HG03095 (cell line): ENCODE measurements around the gene HDAC5.

ENCODE experiments used
- ATAC-seq: cut with Tn5 transposase; IDR thresholded peaks from one replicate; pipeline ENCODE4 v1.9.1; 2021; ENCODE audit warnings: moderate library complexity; ENCODE audit not compliant: unreplicated experiment

HDAC5 gene

DNA sequence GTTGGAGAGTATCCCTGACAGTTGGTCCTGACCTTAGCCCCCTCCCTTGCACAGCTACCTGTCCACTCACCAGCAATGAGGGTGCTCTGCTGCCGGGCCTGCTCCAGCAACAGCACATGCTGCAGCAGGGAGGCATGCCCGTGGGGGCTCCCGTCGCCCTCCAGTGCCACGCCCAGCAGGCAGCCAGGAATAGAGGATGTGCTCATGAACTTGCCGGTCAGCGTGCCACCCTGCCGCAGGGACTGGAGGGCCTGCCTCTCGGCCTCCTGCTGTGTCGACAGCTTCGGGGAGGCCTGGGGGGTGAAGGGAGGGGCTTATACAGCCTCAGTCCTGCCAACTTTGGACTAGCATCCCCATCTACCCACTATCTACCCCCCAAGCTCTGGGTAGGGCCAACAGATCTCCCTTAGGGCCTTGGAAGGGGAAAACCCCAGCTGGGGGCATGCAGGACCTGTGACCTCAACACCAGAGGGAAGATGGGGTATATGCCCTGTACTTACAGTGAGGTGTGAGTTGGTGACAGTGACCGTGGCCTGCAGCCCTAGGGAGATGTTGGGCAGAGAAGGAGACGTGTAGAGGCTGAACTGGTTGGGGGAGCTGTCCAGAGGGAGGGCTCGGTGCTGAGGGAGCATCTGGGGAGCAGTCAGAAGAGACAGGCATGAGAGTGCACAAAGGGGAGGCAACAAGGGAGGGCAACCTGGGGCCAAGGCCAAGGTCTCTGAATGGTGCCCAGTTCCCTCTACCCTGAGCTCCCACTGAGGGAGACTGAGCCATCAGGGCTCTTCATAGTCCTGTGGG, 32.0 kb downstream of the HDAC5 start:
- no peak for ATAC-seq

DNA sequence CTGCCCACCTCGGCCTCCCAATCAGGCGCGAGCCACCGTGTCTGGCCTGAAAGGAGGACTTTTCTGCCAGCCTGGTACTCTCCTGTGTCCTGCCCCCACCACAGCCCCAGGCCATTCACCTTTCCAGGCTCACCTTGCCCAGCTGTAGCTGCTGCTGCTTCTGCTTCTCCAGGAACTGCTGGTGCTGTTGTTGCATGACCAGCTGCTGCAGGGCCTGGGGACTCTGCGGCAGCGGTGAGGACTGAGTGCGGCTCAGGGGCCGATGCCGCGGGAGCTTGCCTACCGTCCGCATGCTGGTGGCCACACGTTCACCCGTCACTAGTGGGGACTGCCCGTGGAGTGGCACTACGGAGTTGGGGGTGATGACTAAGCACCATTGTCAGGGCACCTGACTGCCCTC, 35.2 kb downstream of the HDAC5 start:
- ATAC-seq = no peak

DNA sequence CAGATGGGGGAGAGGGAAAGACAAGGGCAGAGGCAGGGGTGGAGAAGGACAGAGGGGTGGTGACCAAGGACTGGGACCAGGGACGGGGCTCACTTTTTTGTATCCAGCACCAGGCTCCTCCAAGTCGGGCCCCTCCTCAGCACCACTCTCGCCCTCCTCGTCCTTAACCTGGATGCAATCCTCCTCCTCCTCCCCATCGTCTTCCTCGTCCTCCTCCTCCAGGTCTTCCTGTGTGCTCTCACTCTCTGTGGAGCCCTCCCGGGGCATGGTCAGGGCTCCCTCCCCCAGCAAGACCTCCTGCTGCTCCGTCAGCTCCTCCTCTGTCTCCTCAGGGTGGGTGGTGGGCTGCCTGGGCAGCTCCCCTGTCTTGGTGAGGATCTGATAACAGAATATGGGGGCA, 36.1 kb downstream of the HDAC5 start:
- ATAC-seq = no peak

DNA sequence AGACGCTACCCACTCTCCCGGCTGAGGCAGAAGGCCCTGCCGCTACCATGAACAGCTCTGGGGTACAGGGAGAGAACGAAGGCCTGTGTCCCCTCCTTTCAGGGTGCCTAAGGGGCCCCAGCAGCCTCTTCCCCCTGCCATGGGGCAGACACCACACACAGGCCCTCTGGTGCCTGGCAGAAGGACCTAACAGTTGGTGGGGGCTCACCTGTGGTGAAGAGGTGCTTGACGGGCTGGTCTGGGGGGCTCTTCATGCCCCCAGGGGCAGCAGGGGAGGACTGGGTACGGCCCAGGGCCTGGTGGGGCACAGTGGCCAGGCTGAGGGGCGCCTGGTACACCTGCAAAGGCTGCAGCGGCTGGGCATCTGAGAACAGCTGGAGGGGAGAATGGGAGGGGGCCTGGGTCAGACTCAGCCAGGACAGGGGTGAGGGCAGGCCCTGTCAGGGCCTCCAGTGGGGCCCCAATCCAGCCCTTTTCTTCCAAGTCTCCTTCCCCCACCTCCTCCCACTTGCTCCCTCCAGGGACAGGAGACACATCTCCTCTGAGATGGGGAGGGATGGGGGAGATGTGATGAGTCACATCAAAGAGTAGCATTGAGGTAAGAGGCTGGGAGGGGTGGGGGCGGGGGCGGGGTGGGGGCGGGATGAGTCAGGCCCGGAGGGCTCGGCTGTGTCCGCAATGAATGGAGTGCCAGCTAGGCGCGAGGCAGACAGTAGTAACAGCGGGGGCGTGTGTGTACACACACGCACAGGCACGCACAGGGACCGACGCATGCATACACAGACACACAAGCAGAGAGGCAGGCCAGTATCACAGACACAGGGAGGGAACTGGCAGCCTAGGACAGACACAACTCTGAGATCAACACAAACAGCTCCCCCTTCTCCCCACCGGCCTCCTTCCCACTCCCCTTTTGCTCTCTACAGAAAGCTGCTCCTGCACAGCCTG, 36.8 kb downstream of the HDAC5 start:
- ATAC-seq = no peak

DNA sequence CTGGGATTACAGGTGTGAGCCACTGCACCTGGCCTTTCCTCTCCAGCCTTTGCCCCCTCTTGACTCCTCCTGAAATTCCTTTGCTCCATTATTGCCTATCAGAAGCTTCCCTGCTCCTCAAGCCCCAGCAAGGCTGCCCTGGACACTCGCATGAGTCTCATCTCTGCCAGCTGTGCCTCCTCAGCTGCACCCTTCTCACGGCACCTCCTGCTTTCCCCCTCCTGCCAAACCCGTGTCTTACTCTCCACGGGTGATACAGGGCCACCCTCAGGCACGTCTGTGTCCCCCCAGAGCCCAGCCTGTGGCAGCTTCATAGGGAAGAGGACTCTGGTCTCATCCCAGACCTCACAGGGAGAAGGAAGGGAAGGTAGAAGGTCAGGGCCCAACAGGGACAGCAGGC, 37.5 kb downstream of the HDAC5 start:
- no peak for ATAC-seq

DNA sequence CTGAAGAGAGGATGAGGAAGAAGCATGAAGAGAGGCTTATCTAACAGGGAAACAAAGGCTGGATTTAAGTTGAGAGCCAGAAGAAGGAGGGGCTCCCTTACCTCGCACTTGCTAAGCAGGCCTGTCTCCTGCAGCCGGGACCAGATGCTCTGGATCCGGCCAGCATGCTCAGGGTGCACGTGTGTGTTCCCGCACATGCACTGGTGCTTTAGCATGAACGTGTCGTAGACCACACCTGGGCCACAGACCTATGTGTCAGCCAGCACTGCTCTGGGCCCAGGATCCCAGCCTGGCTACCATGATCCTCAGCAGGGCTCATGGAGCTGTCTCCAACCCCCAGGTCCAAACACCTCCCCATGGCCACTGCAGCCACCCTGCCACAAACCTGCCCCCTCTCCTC, 38.5 kb downstream of the HDAC5 start:
- ATAC-seq = no peak

DNA sequence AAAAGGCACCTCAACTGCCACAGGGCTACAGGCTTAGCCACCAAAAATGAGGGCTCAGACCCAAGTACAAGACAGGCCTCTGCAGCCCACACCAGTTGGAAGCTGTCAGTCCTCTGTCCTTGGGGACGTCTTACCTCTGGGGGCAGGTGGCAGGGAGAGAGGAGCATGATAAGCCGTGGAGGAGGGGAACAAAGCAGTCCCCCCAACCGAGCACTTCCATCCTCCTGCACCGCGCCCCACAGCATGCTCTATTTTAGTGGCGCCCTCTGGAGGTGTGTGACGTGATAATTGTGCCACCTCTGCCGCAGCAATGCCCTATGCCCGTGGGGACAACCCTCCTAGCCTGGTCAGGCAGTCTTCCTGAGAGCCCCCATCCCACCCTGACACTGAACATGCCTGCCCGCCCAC, 39.3 kb downstream of the HDAC5 start:
- no peak for ATAC-seq

DNA sequence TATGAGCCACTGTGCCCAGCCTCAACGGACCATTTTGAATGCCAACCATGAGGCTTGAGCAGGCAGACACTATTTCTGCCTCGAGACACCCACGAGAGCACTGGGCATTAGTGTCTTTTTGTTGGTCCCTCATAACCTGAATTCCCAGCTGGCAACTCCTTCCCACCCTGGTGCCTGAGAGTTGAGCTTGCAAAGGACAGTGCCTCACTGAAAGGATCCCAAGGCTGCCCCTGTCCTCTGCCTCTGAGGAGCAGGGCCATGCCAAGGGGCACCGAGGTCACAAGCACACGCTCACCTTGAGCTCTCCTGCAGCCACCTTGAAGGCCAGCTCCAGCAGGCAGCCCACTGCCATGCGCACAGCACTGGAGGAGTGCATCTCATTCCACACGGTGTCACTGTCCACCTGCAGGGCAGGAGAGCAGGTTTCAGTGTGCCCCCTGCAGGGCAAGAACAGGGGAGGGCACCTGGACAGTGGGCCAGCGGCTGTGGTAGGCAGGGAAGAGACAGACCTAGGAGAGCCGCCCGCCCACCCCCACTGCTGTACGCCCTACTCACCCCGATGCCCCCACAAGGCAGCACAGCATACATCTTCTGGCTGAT, 40.1 kb downstream of the HDAC5 start:
- no peak for ATAC-seq

DNA sequence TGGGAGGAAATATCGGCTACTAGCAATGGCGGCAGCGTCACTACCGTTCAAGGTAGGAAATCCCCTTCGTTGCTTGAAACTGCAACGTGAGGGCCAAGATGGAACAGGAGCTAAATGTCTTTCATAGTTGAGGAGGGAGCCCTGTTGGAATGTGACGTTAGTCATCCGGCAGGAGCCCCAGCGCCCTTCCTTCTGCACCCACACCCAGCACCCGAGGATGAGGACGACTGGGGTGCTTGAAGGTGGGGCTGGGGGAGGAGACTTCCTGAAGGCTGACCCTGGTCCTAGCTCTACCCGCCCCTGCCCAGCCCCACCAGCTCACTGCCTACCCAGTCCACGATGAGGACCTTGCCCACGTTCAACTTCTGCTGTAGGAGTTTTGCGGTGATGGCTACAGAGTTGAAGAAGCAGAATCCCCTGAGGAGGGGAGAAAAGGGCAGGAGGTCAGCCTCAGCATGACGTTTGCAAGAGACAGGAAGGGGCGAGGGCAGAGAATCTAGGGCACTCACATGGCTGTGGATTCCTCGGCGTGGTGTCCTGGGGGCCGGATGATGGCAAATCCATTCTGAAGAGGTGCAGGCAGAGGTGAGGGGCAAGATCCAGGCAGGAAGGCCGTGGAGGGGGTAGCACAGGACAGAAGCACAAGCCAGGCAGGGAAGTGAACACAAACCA, 41.0 kb downstream of the HDAC5 start:
- ATAC-seq = no peak

DNA sequence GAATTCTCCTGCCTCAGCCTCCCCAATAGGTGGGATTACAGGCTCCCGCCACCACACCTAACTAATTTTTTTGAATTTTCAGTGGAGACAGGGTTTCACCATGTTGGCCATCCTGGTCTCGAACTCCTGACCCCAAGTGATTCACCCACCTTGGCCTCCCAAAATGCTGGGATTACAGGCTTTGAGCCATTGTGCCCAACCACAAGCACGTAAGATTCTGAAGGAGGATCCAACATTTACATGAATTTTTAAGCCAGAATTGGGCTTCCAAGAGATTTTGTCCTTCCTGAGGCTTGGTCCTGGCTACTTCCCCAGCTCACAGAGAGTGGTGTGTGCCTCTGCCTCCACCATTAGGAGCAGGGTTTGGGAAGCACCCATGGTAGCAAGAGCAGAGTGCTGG, 41.8 kb downstream of the HDAC5 start:
- ATAC-seq = no peak

DNA sequence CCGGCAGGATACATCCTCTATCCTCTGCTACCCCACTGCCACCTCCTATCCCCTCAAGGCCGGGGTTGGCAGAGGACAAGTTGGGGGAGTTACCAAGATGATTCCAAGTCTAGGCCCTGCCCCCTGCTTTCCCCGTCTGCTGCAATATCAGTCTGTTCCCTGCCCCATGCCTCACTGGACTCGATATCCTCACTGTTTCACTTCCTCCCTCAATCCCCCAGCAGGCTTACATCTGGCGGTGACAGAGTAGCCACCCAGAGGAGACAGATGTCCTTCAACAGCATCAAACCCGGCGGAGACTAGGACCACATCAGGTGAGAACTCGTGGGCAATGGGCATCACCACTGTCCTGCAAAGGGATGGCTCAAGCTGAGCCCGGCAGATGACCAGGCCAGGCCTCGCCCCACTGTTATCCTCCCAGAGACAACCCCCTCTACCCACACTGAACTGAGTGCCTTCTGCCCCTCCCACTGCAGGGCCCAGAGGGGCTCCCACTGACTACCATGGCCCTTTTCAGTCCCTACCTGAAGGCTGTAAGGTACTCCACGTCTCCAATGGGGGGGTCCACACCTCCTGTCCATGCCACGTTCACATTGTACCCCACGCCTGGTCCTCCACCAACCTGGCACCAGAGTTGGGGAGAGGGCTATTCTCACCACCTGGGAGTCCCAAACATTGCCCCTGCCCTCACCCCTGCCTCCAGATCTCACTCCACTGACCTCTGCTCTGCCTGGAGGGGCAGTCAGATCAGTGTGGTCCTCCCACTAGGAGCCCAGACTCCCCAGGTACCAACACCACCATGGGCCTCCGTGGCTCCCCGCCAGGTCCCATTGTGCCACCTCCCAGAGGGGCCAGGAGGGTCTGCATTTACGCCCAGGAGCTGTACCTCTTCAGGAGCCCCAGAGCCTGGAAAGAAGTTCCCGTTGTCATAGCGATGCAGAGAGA, 43.3 kb downstream of the HDAC5 start:
- ATAC-seq = no peak

DNA sequence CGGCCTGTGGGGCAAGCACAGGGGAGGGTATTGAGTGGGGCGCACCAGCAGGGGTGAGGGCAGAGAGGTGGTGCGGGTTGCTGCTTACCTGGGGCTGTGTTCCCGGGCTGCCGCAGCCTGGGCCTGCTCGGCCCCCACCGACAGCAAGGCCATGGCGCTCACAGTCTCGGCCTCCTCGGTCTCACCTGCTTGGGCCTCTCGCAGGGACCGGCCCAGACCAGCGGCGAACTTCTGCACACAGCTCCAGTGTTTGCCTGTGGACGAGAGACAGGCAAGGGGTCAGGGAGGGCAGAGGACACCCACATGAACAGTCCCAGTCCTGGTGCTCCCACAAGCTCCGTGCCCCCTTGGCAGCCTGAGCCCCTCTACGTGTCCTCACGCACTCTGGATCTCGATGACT, 45.0 kb downstream of the HDAC5 start:
- no peak for ATAC-seq

DNA sequence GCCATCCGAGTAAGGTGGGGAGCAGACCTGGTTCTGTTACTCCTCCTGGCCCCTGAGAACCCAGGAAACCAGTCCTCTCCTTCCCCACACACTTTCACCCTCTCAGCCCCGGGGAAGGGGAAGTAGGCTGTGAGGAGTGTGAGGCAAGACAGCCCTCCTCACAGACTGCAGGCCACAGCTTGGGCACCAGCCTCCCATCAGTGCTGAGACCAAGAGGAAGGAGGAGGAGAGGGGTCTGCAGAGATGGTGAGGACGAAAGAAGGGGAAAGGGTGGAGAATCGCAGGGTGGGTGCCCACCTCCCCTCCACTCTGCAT, 45.9 kb downstream of the HDAC5 start:
- ATAC-seq = no peak

DNA sequence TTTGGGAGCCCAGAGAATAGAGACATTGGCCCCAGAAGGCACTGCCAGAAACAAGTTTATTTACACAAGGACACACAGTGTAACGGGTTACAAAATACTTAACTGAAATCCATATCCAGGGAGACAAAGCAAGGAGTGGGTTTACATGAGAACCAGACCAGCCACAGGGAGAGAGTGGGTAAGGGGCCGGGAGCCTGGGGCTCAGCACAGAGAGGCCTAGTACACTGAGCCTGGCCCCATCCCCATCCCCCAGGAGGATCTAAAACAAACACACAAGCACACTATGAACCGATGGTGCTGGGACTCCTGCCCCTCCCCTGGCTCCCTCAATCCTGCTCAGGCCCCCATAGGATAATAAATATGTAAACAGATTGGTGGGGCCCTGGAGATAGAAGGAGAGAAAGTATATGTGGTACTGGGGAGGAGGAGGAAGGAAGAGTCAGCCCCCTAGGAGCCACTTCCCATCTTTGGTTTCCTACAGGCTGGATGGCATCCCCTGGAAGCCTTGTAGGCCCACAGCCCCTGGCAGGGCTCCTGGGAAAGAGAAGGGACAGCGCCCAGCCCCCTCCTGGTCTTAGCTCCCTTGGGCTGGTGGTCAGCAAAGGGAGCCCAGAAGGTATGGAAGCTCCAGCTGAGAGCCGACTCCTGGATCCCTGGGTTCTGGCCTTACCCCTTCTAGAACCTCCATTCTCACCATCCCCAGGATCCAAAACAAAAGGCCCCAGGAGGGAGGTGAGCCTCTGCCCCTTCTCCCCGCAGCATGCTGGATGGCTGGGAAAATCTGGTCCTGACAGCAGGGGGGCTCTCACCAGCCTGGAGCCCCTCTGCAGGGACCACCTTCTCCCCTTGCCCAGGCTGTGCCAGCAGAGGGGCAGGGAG, 46.5 kb downstream of the HDAC5 start:
- ATAC-seq = no peak

DNA sequence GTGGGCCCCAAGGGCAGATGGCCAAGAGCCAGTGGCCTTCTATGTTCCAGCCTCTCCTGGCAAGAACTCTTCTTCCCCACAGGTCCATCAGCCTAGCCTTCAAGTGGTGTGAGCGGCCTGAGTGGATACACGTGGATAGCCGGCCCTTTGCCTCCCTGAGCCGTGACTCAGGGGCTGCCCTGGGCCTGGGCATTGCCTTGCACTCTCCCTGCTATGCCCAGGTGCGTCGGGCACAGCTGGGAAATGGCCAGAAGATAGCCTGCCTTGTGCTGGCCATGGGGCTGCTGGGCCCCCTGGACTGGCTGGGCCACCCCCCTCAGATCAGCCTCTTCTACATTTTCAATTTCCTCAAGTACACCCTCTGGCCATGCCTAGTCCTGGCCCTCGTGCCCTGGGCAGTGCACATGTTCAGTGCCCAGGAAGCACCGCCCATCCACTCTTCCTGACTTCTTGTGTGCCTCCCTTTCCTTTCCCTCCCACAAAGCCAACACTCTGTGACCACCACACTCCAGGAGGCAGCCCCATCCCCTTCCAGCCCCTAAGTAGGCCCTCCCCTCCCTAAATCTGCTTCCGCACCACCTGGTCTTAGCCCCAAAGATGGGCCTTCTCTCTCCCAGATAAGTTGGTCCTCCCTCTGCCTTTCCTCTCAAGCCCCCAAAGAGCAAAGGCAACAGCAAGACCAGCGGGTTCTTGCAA, 47.7 kb downstream of the HDAC5 start:
- ATAC-seq = no peak

DNA sequence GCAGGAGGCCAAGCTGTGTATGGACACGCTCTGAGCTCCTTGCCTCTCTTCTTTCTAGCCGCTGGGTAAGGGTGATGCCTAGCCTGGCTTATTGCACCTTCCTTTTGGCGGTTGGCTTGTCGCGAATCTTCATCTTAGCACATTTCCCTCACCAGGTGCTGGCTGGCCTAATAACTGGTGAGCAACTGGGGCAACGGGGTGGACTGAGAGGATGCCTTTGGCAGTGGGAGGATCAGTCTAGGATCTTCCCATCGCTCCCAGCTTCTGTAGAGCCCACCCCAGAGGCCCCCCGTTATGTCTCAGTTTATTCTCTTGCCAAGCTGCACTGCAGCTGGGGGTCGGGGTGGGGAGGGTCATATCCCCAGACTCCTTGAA, 48.5 kb downstream of the HDAC5 start:
- ATAC-seq = no peak

DNA sequence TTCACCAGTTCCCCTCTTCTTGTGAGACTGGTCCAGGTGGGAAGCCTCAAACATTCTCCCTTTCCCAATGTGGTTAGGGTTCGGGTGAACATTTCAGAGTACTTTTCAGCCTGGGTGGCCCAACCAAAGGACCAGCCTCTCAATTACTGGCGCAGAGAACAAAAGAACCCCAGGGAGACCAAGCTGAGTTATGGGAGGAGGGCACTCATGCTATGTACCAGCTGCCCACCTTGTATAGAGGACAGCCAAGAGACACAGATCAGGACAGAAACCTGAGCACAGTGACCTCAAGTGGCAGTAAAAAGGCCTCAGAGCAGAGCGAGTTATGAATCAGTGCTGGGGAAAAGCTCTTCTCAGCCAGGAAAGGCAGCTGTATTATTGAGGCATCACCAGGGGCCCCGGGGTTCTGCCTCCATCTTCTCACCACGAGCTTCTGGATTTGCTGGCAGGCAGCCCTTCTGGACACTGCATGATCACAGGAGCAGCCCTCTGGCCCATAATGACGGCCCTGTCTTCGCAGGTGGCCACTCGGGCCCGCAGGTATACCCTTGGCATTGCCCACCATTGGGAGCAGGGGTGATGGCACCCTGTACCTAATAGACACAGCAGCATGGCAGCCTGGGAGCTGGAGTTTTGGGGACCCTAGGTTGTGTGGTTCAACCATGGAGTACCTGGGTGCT, 49.1 kb downstream of the HDAC5 start:
- ATAC-seq = no peak

DNA sequence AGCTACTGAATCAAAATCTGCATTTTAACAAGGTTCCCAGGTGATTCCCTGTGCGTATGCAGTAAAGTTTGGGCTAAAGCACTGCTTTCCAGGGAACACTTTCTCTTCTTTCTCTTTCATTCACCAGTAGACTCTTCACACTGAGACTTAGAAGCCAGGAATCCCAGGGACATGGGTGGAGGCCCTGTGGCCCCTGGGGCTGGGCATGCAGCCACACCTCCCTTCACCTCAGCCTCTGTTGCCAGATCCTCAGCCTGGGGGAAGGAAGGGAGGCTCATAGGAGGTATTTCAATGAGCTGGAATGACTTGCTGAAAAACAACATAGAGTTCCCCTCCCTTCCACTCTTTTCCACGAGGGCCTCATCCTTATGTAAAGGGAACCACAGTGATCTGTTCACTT, 51.7 kb downstream of the HDAC5 start:
- ATAC-seq = no peak
